ENCODE results near the gene FNTB. TPM values are rescaled to one million over a fixed set of nuclear protein-coding genes. Genes with fewer than 3 reads are reported as not detected.

The FNTB gene
- total and polyA plus RNA-seq, 2 of the 8 experiments (the other 6 are each of a cell fraction or from before 2014, with no cell fraction given): 16.0 to 20.7 TPM

DNA sequence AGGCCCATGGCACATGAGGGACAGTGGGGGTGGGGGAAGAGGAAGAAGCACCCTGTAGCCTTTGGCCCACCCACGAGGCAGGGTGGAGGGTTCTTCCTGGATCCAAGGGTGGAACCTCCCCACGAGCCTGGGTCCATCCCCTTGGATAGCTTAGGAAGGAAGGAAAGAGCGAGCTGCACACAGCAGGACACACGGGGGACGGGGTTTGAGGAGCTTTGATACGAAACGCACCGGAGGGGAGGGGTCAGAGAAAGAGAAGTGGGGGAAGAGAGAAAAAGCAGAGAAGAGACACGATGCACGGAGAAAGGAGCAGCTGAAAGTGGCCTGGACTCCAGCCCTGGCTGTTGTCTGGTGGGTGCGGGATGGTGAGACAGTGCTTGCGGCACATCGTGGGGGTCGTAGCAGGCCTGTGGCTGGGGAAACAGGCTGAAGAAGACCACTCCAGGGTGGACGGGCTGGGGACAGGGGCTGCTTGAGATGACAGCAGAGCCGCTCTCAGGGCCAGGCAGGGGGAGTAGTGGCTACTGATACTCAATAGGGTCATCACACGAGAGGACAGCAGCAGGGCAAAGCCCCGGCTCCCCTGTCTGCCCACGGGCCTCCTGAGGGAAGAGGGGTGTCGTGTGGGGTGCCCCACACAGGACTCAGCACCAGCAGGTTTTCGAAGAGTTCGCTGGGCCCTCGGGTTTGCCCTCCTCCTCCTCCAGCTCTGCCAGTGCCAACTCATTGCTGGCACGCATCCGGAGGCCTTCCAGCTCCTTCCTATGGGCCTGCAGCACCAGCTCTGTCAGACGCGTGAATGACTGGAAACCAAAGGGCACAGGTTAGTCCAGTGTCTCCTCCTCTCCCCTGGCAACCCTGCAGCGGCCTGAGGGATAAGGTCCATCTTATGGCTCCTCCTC, 38.7 kb upstream of the FNTB start (continued):
- TF ChIP-seq, protein P1, sequence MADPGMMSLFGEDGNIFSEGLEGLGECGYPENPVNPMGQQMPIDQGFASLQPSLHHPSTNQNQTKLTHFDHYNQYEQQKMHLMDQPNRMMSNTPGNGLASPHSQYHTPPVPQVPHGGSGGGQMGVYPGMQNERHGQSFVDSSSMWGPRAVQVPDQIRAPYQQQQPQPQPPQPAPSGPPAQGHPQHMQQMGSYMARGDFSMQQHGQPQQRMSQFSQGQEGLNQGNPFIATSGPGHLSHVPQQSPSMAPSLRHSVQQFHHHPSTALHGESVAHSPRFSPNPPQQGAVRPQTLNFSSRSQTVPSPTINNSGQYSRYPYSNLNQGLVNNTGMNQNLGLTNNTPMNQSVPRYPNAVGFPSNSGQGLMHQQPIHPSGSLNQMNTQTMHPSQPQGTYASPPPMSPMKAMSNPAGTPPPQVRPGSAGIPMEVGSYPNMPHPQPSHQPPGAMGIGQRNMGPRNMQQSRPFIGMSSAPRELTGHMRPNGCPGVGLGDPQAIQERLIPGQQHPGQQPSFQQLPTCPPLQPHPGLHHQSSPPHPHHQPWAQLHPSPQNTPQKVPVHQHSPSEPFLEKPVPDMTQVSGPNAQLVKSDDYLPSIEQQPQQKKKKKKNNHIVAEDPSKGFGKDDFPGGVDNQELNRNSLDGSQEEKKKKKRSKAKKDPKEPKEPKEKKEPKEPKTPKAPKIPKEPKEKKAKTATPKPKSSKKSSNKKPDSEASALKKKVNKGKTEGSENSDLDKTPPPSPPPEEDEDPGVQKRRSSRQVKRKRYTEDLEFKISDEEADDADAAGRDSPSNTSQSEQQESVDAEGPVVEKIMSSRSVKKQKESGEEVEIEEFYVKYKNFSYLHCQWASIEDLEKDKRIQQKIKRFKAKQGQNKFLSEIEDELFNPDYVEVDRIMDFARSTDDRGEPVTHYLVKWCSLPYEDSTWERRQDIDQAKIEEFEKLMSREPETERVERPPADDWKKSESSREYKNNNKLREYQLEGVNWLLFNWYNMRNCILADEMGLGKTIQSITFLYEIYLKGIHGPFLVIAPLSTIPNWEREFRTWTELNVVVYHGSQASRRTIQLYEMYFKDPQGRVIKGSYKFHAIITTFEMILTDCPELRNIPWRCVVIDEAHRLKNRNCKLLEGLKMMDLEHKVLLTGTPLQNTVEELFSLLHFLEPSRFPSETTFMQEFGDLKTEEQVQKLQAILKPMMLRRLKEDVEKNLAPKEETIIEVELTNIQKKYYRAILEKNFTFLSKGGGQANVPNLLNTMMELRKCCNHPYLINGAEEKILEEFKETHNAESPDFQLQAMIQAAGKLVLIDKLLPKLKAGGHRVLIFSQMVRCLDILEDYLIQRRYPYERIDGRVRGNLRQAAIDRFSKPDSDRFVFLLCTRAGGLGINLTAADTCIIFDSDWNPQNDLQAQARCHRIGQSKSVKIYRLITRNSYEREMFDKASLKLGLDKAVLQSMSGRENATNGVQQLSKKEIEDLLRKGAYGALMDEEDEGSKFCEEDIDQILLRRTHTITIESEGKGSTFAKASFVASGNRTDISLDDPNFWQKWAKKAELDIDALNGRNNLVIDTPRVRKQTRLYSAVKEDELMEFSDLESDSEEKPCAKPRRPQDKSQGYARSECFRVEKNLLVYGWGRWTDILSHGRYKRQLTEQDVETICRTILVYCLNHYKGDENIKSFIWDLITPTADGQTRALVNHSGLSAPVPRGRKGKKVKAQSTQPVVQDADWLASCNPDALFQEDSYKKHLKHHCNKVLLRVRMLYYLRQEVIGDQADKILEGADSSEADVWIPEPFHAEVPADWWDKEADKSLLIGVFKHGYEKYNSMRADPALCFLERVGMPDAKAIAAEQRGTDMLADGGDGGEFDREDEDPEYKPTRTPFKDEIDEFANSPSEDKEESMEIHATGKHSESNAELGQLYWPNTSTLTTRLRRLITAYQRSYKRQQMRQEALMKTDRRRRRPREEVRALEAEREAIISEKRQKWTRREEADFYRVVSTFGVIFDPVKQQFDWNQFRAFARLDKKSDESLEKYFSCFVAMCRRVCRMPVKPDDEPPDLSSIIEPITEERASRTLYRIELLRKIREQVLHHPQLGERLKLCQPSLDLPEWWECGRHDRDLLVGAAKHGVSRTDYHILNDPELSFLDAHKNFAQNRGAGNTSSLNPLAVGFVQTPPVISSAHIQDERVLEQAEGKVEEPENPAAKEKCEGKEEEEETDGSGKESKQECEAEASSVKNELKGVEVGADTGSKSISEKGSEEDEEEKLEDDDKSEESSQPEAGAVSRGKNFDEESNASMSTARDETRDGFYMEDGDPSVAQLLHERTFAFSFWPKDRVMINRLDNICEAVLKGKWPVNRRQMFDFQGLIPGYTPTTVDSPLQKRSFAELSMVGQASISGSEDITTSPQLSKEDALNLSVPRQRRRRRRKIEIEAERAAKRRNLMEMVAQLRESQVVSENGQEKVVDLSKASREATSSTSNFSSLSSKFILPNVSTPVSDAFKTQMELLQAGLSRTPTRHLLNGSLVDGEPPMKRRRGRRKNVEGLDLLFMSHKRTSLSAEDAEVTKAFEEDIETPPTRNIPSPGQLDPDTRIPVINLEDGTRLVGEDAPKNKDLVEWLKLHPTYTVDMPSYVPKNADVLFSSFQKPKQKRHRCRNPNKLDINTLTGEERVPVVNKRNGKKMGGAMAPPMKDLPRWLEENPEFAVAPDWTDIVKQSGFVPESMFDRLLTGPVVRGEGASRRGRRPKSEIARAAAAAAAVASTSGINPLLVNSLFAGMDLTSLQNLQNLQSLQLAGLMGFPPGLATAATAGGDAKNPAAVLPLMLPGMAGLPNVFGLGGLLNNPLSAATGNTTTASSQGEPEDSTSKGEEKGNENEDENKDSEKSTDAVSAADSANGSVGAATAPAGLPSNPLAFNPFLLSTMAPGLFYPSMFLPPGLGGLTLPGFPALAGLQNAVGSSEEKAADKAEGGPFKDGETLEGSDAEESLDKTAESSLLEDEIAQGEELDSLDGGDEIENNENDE (IDR thresholded peaks at IDR 0.05; ENCODE audit: insufficient replicate concordance, low read length): no peak
